22Rv1 (cell line): ENCODE measurements around the gene ABLIM2.

Source experiments
- CTCF ChIP-seq: fragments of 450-650 bp; IDR thresholded peaks from 2 replicates; pipeline ENCODE4 v1.5.1; 2017; ENCODE audit warnings: mild to moderate bottlenecking
- ZFX ChIP-seq: fragments of 450-650 bp; IDR thresholded peaks from 2 replicates; pipeline ENCODE4 v1.6.1; 2017; ENCODE audit warnings: antibody characterized with exemption, borderline replicate concordance

- TF ChIP-seq CTCF: no peak
- no peak for TF ChIP-seq ZFX
Observed at GRCh38 chr4:8150152-8151090, 8.2 kb downstream of the ABLIM2 start.
